HCT116 (cell line): ENCODE data around the gene FOXK2. TPM values are rescaled to one million over a fixed set of nuclear protein-coding genes. Genes with fewer than 3 reads are reported as not detected.

Experiments used
- ATAC-seq: fragments of 200-7000 bp; cut with Tn5 transposase; 2 replicates; pipeline ENCODE4 v1.9.1; 2020; ENCODE audit warnings: mild to moderate bottlenecking, moderate library complexity
- BruUV-seq: library from RNA; stranded (reverse); fragments of 400-500 nt; replicated peaks from 2 replicates; lab custom pipeline; 2021; lab: Mats Ljungman, UMichigan
- CTCF ChIA-PET: fragments of 300-600 bp; sonication (Branson Sonifier 250); formaldehyde crosslinking; loops from one replicate; lab custom pipeline; 2021; ENCODE audit warnings: antibody characterized with exemption; lab: Charles Lee
- POLR2A ChIA-PET: fragments of 300-600, 350-600 bp; sonication (Branson Sonifier 250); formaldehyde crosslinking; loops from one replicate; lab custom pipeline; 2021; ENCODE audit warnings: antibody characterized with exemption; lab: Charles Lee
- RAD21 ChIA-PET, 2 experiments: fragments of 300-600 bp; sonication (Branson Sonifier 250); formaldehyde crosslinking; loops; one replicate each; lab custom pipeline; 2023; ENCODE audit warnings: low total read pairs in 2 of 2; ENCODE audit not compliant: uncharacterized antibody in 2 of 2, unreplicated experiment in 2 of 2, low non-redundant PET in 1 of 2; lab: Charles Lee
- DNase-seq: peaks from one replicate; pipeline ENCODE4 v3.0.0-alpha.2; 2010; ENCODE audit warnings: low read depth, low spot score
- H2AFZ ChIP-seq: fragments of 200-600 bp; shearing (Covaris generic), sonication (generic); 2 replicates; pipeline ENCODE4 v1.6.1; 2017; ENCODE audit warnings: low read depth, mixed run types, mixed read lengths, antibody characterized with exemption, low read length; ENCODE audit not compliant: poor library complexity, severe bottlenecking
- H3K27ac ChIP-seq: 2 replicates; pipeline ENCODE4 v1.5.1; 2012; ENCODE audit warnings: low read depth, low read length
- H3K27me3 ChIP-seq: fragments of 200-600 bp; sonication (generic); 2 replicates; pipeline ENCODE4 v1.6.1; 2016; ENCODE audit warnings: mixed run types, low read length, mixed read lengths; ENCODE audit not compliant: insufficient read depth
- H3K36me3 ChIP-seq, 2 experiments: fragments of 200-500 bp in 1 of 2; fragments of 200-600 bp in 1 of 2; sonication (Bioruptor generic) in 1 of 2; sonication (generic) in 1 of 2; 2 replicates each; pipeline versions ENCODE4 v1.5.1 to v1.6.1; 2014 to 2016; ENCODE audit warnings: low read length in 2 of 2, inconsistent platforms in 1 of 2, mixed read lengths in 1 of 2, mixed run types in 1 of 2; ENCODE audit not compliant: insufficient read depth in 2 of 2, control insufficient read depth in 1 of 2
- H3K4me1 ChIP-seq, 2 experiments: fragments of 200-600 bp in 1 of 2; sonication (generic) in 1 of 2; 2 replicates each; pipeline versions ENCODE4 v1.5.1 to v1.6.1; 2012 to 2017; ENCODE audit warnings: low read length in 2 of 2, inconsistent platforms in 1 of 2, mild to moderate bottlenecking in 1 of 2, mixed read lengths in 1 of 2, mixed run types in 1 of 2, moderate library complexity in 1 of 2; ENCODE audit not compliant: insufficient read depth in 2 of 2, control insufficient read depth in 1 of 2
- H3K4me2 ChIP-seq: fragments of 200-600 bp; sonication (generic); 2 replicates; pipeline ENCODE4 v1.6.1; 2017; ENCODE audit warnings: mixed run types, low read length, mixed read lengths
- H3K4me3 ChIP-seq, 2 experiments: fragments of 200-600 bp in 1 of 2; sonication (generic) in 1 of 2; replicated peaks in 1 of 2; 2 replicates each; pipeline ENCODE4 v1.5.1; 2011 to 2016; ENCODE audit warnings: low read length in 2 of 2, control low read depth in 1 of 2, low read depth in 1 of 2, mild to moderate bottlenecking in 1 of 2, mixed read lengths in 1 of 2, mixed run types in 1 of 2
- H3K79me2 ChIP-seq: fragments of 200-600 bp; sonication (generic); 2 replicates; pipeline ENCODE4 v1.6.1; 2017; ENCODE audit warnings: mild to moderate bottlenecking, mixed run types, low read length, moderate library complexity, mixed read lengths; ENCODE audit not compliant: insufficient read depth
- H3K9ac ChIP-seq: fragments of 200-600 bp; sonication (generic); 2 replicates; pipeline ENCODE4 v1.6.1; 2016; ENCODE audit warnings: low read length, mixed read lengths
- H3K9me2 ChIP-seq: fragments of 200-600 bp; sonication (generic), shearing (Covaris generic); 2 replicates; pipeline ENCODE4 v1.6.1; 2017; ENCODE audit warnings: mixed run types, mild to moderate bottlenecking, moderate library complexity; ENCODE audit not compliant: insufficient read depth
- H3K9me3 ChIP-seq, 2 experiments: fragments of 200-500 bp in 1 of 2; fragments of 200-600 bp in 1 of 2; sonication (Bioruptor generic) in 1 of 2; sonication (generic) in 1 of 2; 2 replicates each; pipeline ENCODE4 v1.6.1; 2014 to 2017; ENCODE audit warnings: low read length in 2 of 2, mixed read lengths in 2 of 2, inconsistent platforms in 1 of 2, low read depth in 1 of 2, mild to moderate bottlenecking in 1 of 2, mixed run types in 1 of 2, moderate library complexity in 1 of 2; ENCODE audit not compliant: control insufficient read depth in 1 of 2, insufficient read depth in 1 of 2
- H4K20me1 ChIP-seq: fragments of 200-600 bp; sonication (generic), shearing (Covaris generic); 2 replicates; pipeline ENCODE4 v1.6.1; 2017; ENCODE audit warnings: mixed run types, mild to moderate bottlenecking, moderate library complexity; ENCODE audit not compliant: insufficient read depth
- ATF3 ChIP-seq: IDR thresholded peaks from 2 replicates; pipeline ENCODE4 v1.6.1; 2012
- CBX3 ChIP-seq: IDR thresholded peaks from 2 replicates; pipeline ENCODE4 v1.6.1; 2012; ENCODE audit warnings: low read depth
- CEBPB ChIP-seq: IDR thresholded peaks from 2 replicates; pipeline ENCODE4 v1.6.1; 2012; ENCODE audit warnings: low read depth
- EGR1 ChIP-seq: IDR thresholded peaks from 2 replicates; pipeline ENCODE4 v1.6.1; 2012; ENCODE audit warnings: low read depth
- ELF1 ChIP-seq: IDR thresholded peaks from 2 replicates; pipeline ENCODE4 v1.6.1; 2012; ENCODE audit warnings: low read depth, borderline replicate concordance
- EZH2phosphoT487 ChIP-seq: fragments of 200-600 bp; IDR thresholded peaks from 2 replicates; pipeline ENCODE4 v1.6.1; 2018; ENCODE audit warnings: antibody characterized with exemption, borderline replicate concordance
- FOSL1 ChIP-seq: IDR thresholded peaks from 2 replicates; pipeline ENCODE4 v1.6.1; 2012; ENCODE audit warnings: low read depth
- MAX ChIP-seq: IDR thresholded peaks from 2 replicates; pipeline ENCODE4 v1.6.1; 2012
- POLR2AphosphoS5 ChIP-seq: IDR thresholded peaks from 2 replicates; pipeline ENCODE4 v1.6.1; 2011; ENCODE audit warnings: mild to moderate bottlenecking, low read depth, low read length, moderate library complexity
- REST ChIP-seq: IDR thresholded peaks from 2 replicates; pipeline ENCODE4 v1.6.1; 2012; ENCODE audit warnings: low read depth
- SP1 ChIP-seq: IDR thresholded peaks from 2 replicates; pipeline ENCODE4 v1.6.1; 2012; ENCODE audit warnings: low read depth
- SRF ChIP-seq: IDR thresholded peaks from 2 replicates; pipeline ENCODE4 v1.6.1; 2012; ENCODE audit warnings: low read depth
- TCF7L2 ChIP-seq: IDR thresholded peaks from 2 replicates; pipeline ENCODE4 v1.7.0; 2011; ENCODE audit warnings: borderline replicate concordance, inconsistent platforms; ENCODE audit not compliant: insufficient read depth, insufficient read length; ENCODE audit errors: extremely low read depth
- ZNF274 ChIP-seq: fragments of 200-500 bp; sonication (Bioruptor generic); IDR thresholded peaks from 2 replicates; pipeline ENCODE4 v1.6.1; 2014; ENCODE audit warnings: mild to moderate bottlenecking, low read depth, low read length, inconsistent platforms
- intact Hi-C: fragments of 100-400 bp; cut with micrococcal nuclease; formaldehyde crosslinking; loops from 2 replicates; pipeline ENCODE4 v1.10.0; 2022
- total RNA-seq: library from RNA; stranded (reverse); gene quantifications from one replicate; pipeline ENCODE4 v1.2.1, GENCODE V29; 2021; ENCODE audit not compliant: unreplicated experiment
- TF ChIP-seq, protein P1 (sequence below), 3 experiments: fragments of 200-600 bp in 1 of 3; sonication (generic) in 1 of 3; IDR thresholded peaks in 2 of 3; conservative IDR thresholded peaks in 1 of 3; 2 replicates each; pipeline ENCODE4 v1.5.1; 2012 to 2017; ENCODE audit warnings: low read depth in 2 of 3, low read length in 2 of 3, antibody characterized with exemption in 1 of 3, borderline replicate concordance in 1 of 3, control low read depth in 1 of 3, mild to moderate bottlenecking in 1 of 3, mixed read lengths in 1 of 3, mixed run types in 1 of 3, moderate library complexity in 1 of 3; ENCODE audit not compliant: insufficient read depth in 1 of 3

FOXK2 gene
- total RNA-seq, 1 experiment from 2014 or later = 122 TPM

DNA sequence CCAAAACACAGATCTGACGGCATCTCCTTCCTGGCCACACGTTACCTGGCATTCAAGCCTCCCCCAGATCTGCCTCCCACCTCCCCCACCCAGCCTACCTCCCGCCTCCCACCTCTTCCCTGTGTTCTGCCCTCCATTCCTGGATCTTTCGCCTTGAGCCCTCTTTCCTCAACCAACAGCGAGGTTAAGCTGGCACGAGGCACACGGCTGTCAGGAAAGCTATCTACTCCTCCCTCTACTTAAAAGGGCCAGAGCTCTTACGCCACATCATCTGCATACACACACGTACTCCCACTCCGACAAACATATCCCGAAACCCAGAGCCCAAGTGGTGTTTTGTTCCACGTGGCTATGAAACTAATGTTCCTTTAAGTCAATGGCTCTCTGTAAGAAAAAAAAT, 110.7 kb downstream of the FOXK2 start:
- H3K27me3 ChIP-seq = no peaks in the 10 kb centered on the region
- H3K27ac ChIP-seq = no peak overlapping the region
- no peak overlapping the region for H3K4me2 ChIP-seq
- ChIA-PET POLR2A (no interaction called here), CTCF (no interaction called here), RAD21 (no interaction called here)
- H3K4me1 ChIP-seq = no peaks in the 10 kb centered on the region
- H3K9me3 ChIP-seq = no peaks in the 10 kb centered on the region
- H3K36me3 ChIP-seq = peaks cover 49 to 59% of the 10 kb centered on the region in 2 experiments
- no peak overlapping the region for H2AFZ ChIP-seq
- no peak overlapping the region for H3K9ac ChIP-seq
- H4K20me1 ChIP-seq = peaks cover 24% of the 10 kb centered on the region
- peaks cover 97% of the 10 kb centered on the region for H3K79me2 ChIP-seq
- no peak for TF ChIP-seq MAX
- no peak for TF ChIP-seq ATF3
- no peak for TF ChIP-seq FOSL1
- TF ChIP-seq CEBPB = no peak
- TF ChIP-seq ZNF274 = no peak
- TF ChIP-seq POLR2AphosphoS5 = no peak
- TF ChIP-seq TCF7L2 = no peak
- no peak for TF ChIP-seq EGR1
- TF ChIP-seq ELF1 = no peak
- no peak for TF ChIP-seq SRF
- TF ChIP-seq CBX3 = no peak
- no peak for TF ChIP-seq REST
- no peak for TF ChIP-seq SP1
- TF ChIP-seq EZH2phosphoT487 = no peak
- TF ChIP-seq, protein P1, sequence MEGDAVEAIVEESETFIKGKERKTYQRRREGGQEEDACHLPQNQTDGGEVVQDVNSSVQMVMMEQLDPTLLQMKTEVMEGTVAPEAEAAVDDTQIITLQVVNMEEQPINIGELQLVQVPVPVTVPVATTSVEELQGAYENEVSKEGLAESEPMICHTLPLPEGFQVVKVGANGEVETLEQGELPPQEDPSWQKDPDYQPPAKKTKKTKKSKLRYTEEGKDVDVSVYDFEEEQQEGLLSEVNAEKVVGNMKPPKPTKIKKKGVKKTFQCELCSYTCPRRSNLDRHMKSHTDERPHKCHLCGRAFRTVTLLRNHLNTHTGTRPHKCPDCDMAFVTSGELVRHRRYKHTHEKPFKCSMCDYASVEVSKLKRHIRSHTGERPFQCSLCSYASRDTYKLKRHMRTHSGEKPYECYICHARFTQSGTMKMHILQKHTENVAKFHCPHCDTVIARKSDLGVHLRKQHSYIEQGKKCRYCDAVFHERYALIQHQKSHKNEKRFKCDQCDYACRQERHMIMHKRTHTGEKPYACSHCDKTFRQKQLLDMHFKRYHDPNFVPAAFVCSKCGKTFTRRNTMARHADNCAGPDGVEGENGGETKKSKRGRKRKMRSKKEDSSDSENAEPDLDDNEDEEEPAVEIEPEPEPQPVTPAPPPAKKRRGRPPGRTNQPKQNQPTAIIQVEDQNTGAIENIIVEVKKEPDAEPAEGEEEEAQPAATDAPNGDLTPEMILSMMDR (IDR thresholded peaks at IDR 0.05 in 2 of 3, conservative IDR thresholded peaks at IDR 0.05 in 1 of 3; ENCODE audit: borderline replicate concordance in 1 of 3, insufficient read depth in 1 of 3, low read depth in 2 of 3, low read length in 2 of 3) = no peak
- TF ChIP-seq, all 23 proteins: peak for 0
- Histone ChIP-seq H3K4me3 (no peak overlapping the region), H3K9me2 (no peaks in the 10 kb centered on the region)
- ATAC-seq = no peak
- BruUV-seq = no TSS peak
- intact Hi-C loops = no loop called here
- DNase-seq = no peak
